Activated effector memory CD4-positive, alpha-beta T cell treated with anti-CD3 and anti-CD28 coated beads, Interleukin-2, amount 50 U/mL, for 16 hours (primary cell): ENCODE measurements around the gene ODAD4.

Source experiments
- DNase-seq: peaks from one replicate; pipeline ENCODE4 v3.0.0-alpha.2; 2020

The ODAD4 gene, protein sequence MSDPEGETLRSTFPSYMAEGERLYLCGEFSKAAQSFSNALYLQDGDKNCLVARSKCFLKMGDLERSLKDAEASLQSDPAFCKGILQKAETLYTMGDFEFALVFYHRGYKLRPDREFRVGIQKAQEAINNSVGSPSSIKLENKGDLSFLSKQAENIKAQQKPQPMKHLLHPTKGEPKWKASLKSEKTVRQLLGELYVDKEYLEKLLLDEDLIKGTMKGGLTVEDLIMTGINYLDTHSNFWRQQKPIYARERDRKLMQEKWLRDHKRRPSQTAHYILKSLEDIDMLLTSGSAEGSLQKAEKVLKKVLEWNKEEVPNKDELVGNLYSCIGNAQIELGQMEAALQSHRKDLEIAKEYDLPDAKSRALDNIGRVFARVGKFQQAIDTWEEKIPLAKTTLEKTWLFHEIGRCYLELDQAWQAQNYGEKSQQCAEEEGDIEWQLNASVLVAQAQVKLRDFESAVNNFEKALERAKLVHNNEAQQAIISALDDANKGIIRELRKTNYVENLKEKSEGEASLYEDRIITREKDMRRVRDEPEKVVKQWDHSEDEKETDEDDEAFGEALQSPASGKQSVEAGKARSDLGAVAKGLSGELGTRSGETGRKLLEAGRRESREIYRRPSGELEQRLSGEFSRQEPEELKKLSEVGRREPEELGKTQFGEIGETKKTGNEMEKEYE

DNA sequence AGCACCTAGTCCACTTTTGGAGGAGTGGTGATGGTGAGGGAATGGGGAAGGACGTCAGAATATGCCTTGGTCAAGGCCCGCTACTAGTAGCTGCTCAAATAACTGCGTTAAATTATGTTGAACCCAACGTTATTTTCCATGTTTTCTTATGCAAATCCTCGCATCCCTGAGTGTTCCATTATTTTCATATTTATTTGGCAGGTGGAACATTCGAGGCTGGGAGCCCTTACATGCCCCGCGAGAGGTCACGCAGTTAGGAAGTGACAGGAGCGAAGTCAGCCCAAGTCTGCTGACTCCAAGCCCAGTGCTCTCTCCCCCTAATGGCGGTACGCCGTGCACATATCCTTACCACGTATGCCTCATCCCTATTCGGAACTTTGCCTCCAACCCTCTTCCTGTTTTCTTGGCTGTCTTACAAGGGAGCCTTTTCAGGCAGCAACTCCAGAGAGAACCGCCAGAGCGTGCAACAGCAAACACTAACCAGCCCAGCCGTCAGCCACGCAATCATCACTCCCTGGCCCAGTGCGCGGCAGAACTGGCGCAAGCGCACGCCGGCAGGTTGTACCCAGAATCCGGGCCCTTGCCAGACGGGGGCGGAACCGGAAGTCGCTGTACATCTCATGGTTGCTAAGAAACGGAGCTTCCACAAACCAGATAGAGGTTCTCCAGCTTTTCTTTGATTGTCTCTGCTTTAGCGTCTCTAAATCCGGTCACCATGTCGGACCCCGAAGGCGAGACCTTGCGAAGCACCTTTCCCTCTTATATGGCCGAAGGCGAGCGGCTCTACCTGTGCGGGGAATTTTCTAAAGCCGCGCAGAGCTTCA, at the start of gene ODAD4:
Gene ODAD4, plus strand, starts transcription at position 609 of the 824 bp plus-strand sequence. Its CDS starts 107 bp downstream, at position 716.
- peak; percentile 99 for DNase-seq

DNA sequence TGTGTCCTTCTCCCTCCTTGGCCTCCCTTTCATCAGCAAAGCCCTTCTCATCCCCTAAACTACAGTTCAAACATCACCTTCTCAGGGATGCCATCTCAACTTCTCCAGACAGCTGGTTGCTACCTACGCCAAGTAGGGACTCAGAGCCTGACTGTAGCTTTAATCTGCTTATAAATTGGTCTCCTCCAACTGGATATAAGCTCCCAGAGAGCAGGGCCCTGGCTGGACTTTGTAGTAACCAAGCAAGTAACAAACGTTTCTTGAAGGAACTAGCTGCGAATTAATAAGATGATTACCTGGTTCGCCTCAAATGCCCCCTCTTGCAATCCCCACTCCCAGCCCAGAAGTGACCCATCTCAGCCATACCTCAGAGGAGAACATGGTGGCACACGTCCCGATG, 47.7 kb upstream of the ODAD4 start:
- DNase-seq, result no peak

DNA sequence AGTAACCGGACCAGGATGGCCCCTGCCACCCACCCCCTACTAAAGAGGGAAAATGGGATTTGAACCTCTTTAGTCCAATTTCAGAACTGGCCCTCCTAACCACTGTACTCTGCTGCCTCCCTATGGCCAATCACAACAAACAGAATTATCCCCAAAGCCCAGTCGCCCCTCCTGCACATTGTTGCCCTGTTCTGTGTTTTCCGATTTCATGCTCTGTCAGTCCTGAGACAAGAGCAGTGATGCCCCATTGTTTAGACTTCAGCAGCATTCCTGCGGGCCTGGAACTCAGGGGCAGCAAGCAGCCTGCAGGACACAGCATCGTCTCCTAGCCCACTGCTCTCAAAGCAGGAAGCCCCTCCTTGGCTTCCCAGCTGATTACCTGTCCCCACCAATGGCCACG, 44.7 kb upstream of the ODAD4 start:
- no peak for DNase-seq

DNA sequence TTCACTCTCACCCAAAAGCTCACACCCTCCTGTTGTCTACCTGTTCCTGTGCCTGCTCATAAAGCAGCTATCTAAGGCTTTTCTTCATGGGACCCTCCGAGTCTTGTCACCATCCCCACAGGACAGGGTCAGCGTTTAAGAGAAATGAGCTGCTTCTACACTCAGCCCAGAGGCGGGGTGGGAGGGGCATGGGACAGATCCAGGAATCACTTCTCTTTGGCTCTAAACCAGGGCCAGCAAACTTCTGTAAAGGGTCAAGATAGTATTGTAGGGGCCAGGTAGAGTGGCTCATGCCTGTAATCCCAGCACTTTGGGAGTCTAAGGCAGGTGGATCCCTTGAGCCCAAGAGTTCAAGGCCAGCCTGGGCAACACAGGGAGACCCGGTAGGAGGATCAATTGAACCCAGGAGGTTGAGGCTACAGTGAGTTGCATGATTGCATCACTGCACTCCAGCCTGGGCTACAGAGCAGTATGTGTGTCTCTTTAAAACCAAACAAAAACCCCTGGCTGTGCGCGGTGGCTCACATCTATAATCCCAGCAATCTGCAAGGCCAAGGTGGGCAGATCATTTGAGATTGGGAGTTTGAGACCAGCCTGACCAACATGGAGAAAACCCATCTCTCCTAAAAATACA, 42.0 kb upstream of the ODAD4 start:
- DNase-seq, result no peak

DNA sequence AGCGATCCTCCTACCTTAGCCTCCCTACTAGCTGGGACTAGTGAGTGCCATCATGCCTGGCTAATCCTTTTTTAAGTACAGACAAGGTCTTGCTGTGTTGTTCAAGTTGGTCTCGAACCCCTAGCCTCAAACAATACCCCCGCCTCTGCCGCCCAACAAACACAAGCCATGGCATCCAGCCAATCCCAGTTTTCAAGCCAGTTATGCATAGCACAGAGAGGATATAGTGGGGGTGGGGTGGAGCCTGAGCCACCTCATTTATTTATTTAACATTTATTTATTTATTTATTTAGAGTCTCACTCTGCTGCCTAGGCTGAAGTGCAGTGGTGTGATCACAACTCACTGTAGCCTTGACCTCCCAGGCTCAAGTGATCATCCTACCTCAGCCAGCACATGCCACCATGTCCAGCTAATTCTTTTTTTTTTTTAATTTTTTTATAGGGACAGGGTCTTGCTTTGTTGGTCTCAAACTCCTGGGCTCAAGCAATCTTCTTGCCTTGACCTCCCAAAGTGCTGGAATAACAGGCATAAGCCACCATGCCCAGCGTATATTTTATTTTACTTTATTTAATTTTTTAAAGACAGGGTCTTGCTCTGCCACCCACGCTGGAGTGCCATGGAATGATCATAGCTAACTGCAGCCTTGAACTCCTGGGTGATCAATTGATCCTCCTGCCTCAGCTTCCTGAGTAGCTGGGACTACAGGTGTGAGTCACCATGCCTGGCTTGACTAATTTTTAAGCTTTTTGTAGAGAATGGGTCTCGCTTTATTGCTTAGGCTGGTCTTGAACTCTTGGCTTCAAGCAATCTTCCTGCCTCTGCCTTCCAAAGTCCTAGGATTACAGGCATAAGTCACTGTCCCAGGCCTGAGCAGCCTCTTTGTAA, 39.0 kb upstream of the ODAD4 start:
- no peak for DNase-seq

DNA sequence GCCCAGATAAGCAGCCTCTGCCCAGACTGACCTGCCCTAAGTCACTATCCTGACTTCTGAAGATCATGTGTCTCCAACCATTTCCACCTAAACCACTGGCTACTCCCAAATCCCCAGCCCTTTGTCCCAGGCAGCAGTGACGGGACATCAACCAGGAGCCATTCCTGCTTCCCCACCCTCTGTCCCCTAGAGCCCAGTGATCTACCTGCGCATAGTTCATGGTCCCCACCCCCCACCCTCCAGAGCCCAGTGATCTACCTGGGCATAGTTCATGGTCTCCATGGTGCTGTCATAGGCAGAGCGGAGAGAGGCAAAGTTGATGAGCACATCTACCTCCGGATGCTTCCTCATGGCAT, 38.4 kb upstream of the ODAD4 start:
- DNase-seq, result no peak

DNA sequence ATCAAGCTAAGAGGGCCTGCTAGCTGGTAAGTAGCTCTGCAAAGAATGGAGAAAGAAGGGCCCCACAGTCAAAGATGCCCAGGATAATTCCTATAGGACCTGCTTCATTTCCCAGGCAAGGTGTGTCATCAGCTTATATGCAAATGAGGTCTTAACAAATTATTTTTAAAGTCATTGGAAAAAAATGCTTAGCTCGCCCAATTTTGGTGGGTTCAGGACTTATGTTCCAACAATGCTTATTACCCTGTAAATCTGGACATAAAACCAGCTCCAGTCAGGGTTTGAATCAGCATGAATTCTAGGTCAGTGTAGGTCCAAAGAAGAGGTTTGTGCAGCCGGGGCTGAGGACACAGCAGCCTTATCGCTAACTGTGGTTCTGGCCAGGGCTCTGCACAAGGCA, 37.0 kb upstream of the ODAD4 start:
- DNase-seq, result no peak

DNA sequence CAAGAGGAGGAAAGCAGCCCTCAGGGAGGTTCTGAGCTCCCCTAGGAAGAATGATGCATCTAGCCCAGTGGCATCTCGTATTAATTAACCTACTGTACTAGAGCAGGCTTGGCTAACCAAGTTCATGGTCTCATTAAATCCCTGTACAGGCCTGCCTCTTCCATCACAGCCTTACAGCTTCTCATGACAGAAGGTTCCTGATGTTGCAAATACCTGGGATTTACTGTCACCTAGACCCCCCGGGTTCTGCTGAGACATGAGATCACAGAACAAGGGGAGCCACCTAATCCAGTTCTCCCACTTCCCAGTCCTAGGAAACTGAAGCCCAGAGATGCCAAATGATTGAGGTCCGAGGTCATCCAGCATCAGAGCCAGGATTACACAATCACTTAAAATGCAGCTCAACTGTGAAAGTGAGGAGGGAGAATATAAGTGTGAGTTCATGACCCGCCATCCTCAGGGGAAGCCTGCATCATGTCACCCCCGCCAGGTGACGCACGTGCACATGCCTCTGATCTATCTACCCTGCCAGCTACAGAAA, 35.6 kb upstream of the ODAD4 start:
- no peak for DNase-seq

DNA sequence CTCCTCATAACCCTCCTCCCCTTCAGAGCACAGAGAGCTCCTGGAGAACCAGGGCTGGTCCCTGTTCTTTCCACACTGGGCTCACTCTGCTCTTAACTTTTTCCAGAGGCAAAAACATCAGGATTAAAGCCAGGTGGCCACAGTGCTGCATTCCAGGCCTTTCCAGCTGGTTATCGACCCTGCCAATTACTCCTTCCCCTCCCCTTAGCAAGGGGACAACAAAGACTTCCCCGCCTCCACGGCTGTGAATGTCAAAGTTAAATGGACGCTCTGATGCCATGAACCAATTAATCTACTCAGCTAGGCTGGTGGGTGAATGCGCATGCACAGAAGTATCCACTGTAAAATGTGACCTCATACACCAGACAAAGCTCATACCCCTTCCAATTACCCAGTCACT, 34.8 kb upstream of the ODAD4 start:
- no peak for DNase-seq

DNA sequence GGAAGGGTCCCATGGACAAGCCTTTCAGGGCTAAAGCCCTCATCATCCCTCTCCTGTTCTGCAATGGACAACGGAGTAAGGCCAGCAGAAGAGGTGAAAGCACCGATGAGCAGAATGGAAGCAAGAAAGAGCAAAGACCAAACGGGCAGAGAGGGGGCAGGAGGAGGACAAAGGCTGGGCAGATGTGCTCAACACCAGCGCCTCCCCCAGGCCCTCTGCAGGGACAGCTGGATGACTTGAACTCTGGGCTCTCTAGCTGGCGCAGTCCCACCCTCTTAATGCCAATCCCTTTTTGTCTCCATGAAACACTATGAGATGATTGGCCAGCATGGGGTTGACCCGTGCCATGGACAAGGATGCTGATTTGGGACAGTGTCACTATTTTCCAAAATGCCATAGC, 33.7 kb upstream of the ODAD4 start:
- no peak for DNase-seq

DNA sequence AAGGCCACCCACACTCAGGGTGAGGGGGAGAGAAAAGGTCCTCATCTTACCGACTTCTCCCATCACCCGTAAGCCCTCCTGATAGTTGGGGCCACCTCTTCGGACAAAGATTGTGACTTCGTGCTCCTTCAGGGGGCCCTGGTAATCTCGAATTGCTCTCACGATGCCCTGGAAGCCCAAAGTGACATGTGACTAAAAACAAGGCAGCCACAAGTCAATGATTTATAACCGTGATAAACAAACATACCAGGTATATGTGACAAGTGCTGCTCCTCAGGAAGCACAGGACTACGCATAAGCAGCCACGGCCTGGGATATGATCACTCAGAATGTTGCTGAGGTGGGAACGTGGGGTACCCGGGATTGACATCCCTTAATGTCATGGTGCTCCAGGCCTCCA, 28.8 kb upstream of the ODAD4 start:
- no peak for DNase-seq

DNA sequence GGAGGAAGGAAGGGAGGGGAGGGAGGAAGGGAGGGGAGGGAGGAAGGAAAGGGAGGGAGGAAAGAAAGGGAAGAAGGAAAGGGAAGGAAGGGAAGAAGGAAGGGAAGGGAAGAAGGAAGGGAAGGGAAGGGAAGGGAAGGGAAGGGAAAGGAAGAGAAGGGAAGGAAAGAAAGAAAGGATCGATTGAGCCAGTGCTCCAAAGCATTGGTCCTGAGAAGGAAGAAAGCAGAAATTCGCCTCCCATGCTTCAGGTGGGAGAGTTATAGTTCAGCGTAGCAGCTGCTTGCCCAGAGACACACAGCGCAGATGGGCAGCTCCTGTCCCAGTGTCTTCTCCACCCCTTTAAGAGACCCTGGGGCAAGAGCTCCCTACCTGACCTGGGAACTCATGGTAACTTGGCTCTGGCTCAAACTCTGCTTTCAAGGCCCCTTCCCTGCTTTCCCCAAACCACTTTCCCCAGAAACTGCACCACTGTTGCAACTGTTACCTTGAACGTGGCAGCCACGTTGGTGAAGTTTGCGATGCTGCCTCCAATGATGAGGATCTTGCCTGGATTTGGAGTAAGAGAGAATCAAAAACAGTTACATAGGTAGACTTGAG, 26.1 kb upstream of the ODAD4 start:
- DNase-seq, result no peak

DNA sequence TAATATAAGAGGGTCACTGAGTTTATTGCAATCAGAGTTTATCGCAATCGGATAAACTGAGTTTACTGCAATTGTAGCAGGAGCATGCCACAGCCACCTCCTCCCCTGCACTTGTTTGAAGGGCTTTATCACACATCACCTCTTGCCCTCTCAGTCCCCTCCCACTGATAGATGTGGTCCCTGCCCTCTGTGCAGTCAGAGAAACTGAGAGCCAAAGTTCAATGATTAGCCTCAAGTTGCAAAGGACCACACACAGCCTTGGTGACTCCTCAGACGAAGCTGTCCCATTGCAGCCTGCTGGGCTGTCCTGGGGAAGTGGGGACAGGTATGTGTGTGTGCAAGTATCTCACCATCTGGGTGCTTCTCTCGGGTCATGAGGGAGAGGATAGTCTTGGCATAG, 25.2 kb upstream of the ODAD4 start:
- DNase-seq, result no peak

DNA sequence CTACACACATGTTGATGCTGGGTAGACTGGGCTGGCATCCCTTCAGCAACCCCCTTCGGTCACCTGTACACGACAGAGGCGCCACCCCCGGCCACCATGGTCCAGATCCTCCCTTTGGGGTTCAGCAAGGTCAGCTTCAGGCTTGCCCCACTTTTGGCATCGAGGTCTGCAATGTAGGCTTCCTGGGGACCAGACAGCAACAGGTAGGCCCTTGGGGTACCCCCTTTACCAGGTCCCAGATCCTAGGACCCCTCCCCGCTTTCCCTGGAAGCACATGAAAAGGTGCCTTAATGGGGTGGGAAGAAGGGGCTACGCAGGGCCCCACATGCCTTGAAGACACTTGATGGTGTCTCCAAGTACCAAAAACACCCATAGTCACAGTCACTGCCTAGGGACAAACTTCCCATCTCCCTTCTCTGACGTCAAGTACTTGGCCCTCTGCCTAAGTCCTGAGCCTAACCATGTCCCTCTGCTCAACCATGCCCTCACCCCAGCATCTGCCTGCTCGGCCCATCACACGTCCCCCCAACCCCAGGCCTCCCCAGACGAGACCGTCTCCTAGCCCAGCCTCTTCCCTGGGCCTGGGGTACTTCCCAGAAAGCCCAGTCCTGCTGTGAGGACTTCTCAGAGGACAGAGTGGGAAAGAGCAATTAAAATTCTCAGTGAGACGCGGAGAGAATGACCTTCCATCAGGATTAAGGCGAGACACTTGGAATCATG, 23.8 kb upstream of the ODAD4 start:
- DNase-seq, result no peak

DNA sequence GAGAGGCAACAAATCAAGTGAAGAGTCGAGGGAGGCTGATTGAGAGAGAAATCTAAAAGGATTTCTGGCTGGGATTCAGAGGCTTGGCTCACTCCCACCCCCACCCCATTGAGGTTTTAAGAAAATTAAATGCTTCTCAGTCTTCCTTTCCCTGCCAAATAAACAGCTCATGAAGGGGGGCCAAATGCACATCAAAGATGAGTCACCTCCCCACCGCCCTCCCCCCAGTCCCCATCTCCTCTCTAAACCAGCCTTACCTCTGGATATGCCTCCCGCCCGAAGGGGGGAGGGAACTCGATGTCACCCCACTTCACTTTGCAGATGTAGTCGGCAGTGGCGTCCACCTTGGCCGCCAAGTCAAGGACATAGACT, 23.2 kb upstream of the ODAD4 start:
- no peak for DNase-seq

DNA sequence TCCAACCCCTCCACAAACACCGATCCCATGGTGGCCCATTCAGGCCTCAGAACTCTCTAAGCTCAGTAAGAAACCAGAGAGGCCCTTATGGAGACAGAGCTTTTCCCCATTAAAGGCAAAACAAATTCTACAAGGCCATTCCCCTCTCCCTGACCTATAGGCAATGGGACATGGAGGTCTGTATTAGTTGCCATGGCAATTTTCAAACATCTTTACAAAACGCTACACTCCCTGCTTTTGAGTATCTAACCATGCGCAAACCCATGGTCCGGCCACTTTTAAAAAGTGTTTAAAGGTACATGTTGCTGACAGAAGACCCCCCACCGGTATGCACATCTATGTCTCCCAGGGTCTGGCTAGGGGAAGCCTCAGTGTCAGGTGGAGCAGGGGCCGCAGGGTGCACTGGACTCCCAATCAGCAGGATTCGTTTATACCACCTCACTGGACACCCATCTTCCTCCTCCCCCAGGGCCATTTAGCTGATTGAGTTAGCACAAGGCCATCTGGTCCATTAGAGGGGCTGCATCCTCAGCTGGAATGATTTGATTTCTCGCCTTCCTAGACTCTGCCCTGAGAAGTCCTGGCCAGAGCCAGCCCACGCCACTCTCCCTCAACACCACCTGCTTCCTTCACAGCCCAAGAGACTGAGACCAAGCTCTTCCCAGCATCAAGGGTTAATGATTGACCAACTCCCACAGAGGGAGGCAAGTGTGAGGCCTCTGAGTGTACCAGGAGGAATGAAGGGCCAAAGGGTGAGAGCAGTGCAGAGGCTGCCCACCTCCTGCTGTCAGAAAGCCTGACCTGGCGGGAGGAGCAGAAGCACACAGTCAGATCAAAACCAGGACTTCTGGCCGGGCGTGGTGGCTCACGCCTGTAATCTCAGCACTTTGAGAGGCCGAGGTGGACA, 22.5 kb upstream of the ODAD4 start:
- DNase-seq, result no peak

DNA sequence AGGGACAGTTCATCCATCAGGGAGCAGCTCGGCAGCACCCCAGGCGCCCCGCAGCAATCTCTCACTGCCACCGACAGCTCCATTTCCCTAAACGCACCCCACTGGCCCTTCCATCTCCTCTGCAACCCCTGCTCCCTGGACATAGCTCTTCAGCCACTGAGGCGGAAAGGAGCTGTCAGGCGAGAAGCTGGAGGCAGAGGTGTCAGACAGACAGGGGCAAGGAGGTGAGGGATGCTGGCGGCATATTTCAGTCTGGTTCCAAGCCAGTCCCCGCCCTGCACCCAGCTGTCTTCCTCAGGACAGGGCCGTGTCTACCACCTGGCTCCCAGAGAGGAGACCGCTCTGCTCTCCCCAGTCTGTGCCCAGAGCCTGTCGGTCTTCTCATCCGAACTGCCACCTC, 21.3 kb upstream of the ODAD4 start:
- no peak for DNase-seq

DNA sequence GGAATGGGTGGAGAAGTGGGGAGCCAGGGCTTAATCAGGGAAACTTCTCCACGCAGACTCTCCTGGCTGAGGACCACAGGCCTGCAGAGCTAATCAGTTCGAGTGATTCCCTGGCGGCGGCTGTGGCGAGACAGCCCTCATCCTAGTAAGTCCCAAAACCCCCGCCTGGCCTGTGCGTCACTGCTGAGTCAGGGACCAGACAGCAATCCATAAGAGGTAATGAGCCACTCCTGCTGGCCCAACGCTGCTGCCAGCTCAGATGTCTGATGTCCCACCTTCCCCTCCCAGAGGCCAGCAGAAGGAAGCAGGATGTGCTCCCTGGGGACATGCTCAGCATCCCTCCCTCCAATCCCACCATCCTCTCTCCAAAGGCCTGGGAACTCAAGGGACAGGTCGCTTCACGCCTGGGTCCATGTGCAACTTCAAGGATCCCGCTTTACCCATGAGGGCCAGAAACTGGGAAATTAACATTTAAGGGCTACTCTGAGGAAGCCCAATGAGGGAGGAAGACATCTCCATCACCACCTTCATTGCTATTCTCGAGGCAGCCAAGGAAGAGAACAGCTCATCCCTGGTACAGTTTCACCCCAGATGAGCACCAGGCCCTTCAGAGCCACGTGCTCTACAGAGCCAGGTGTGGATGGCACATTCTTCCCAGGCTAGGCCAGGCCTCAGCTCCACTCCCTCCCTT, 19.6 kb upstream of the ODAD4 start:
- no peak for DNase-seq

DNA sequence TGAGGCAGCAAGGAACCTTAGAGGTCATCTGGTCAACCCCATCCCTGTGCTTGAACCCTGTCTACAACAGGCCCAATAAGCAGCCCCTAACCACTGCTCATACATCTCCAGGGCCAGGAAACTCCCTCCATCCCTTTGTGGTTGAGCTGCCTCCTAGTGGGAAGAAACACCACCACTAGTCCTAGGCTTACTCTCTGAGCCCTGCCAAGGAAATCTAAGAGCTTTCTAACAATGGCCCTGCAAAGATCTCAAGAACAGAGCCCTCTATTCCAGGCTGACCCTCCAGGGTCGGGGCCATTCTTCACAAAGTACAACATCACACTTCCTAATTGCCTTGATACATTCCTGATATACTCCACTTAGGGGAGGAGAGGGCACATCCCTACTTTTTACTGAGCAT, 17.5 kb upstream of the ODAD4 start:
- DNase-seq, result no peak
